PC-3 (cell line): Measurements from ENCODE around the gene ENOPH1.
"Not testable (repeated sequence)": the region's sequence is repeated elsewhere in the genome, so short reads cannot be mapped to it uniquely, and the experiment has no call there.

Source experiments
- EZH2 ChIP-seq: fragments of 300-600 bp; sonication (generic); IDR thresholded peaks from one replicate; pipeline ENCODE4 v1.6.1; 2017; ENCODE audit warnings: antibody characterized with exemption, mild to moderate bottlenecking, low read length; ENCODE audit not compliant: unreplicated experiment
- EZH2phosphoT487 ChIP-seq: fragments of 300-600 bp; sonication (generic); IDR thresholded peaks from 2 replicates; pipeline ENCODE4 v1.6.1; 2018; ENCODE audit warnings: mild to moderate bottlenecking, antibody characterized with exemption, low read length, borderline replicate concordance
- TF ChIP-seq, protein P1 (sequence below): fragments of 300-600 bp; sonication (generic); conservative IDR thresholded peaks from 2 replicates; pipeline ENCODE4 v1.5.1; 2017; ENCODE audit warnings: antibody characterized with exemption, low read depth, mild to moderate bottlenecking, low read length

- TF ChIP-seq, protein P1, sequence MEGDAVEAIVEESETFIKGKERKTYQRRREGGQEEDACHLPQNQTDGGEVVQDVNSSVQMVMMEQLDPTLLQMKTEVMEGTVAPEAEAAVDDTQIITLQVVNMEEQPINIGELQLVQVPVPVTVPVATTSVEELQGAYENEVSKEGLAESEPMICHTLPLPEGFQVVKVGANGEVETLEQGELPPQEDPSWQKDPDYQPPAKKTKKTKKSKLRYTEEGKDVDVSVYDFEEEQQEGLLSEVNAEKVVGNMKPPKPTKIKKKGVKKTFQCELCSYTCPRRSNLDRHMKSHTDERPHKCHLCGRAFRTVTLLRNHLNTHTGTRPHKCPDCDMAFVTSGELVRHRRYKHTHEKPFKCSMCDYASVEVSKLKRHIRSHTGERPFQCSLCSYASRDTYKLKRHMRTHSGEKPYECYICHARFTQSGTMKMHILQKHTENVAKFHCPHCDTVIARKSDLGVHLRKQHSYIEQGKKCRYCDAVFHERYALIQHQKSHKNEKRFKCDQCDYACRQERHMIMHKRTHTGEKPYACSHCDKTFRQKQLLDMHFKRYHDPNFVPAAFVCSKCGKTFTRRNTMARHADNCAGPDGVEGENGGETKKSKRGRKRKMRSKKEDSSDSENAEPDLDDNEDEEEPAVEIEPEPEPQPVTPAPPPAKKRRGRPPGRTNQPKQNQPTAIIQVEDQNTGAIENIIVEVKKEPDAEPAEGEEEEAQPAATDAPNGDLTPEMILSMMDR = not testable (repeated sequence)
- not testable (repeated sequence) for TF ChIP-seq EZH2, EZH2phosphoT487
These were observed 15.3 kb upstream of the ENOPH1 start for GRCh38 chr4:82415061-82415460.
